A549 (cell line): Measurements from ENCODE around the gene PSMD1. TPM values are rescaled to one million over a fixed set of nuclear protein-coding genes. Genes with fewer than 3 reads are reported as not detected.

ENCODE experiments used
- ATAC-seq, 2 experiments: fragments of 200-7000 bp in 1 of 2; fragments of >200 bp in 1 of 2; cut with Nextera tagmentation in 1 of 2; cut with Tn5 transposase in 1 of 2; 3 replicates each; pipeline versions ENCODE4 v1.8.0 to v1.9.1; 2018 to 2020; ENCODE audit warnings: mild to moderate bottlenecking in 1 of 2, moderate library complexity in 1 of 2
- CTCF ChIA-PET: fragments of 300-600 bp; sonication (Branson Sonifier 250); formaldehyde crosslinking; extraction: SDS; loops from one replicate; lab custom pipeline; 2021; ENCODE audit warnings: antibody characterized with exemption, inconsistent platforms; lab: Yijun Ruan, JAX
- POLR2A ChIA-PET: fragments of 350-600 bp; formaldehyde crosslinking; extraction: SDS; loops from one replicate; lab custom pipeline; 2021; ENCODE audit warnings: antibody characterized with exemption, inconsistent platforms; lab: Yijun Ruan, JAX
- DNase-seq, 2 experiments: peaks; one replicate each; pipeline versions ENCODE4 v3.0.0 to v3.0.0-alpha.2; 2011 to 2016; ENCODE audit warnings: low read depth in 1 of 2, low spot score in 1 of 2
- FAIRE-seq: peaks from 2 replicates; lab custom pipeline; 2011; peaks lifted over from hg19 to GRCh38; lab: Jason Lieb, UNC
- H3K27ac ChIP-seq, 2 experiments: fragments of >200 bp; sonication (Bioruptor Twin); formaldehyde crosslinking; 3 replicates each; pipeline ENCODE4 v1.5.1; 2016 to 2017
- H3K4me1 ChIP-seq: fragments of >200 bp; sonication (Bioruptor Twin); formaldehyde crosslinking; 3 replicates; pipeline ENCODE4 v1.6.1; 2016
- H3K4me2 ChIP-seq: fragments of >200 bp; sonication (Bioruptor Twin); formaldehyde crosslinking; 3 replicates; pipeline ENCODE4 v1.6.1; 2016
- H3K4me3 ChIP-seq: fragments of >200 bp; sonication (Bioruptor Twin); formaldehyde crosslinking; 3 replicates; pipeline ENCODE4 v1.5.1; 2016
- H3K9me3 ChIP-seq: fragments of >200 bp; sonication (Bioruptor Twin); formaldehyde crosslinking; 3 replicates; pipeline ENCODE4 v1.6.1; 2016
- BHLHE40 ChIP-seq: IDR thresholded peaks from 2 replicates; pipeline ENCODE4 v1.6.1; 2012; ENCODE audit warnings: low read depth, low read length, inconsistent platforms
- CBX8 ChIP-seq: fragments of 200-600 bp; sonication (generic); IDR thresholded peaks from 2 replicates; pipeline ENCODE4 v1.6.1; 2016
- CHD2 ChIP-seq: fragments of 150-350 bp; IDR thresholded peaks from 2 replicates; pipeline ENCODE4 v1.6.1; 2014; ENCODE audit warnings: low read length; ENCODE audit not compliant: partially characterized antibody
- CHD4 ChIP-seq: fragments of 200-600 bp; sonication (generic); IDR thresholded peaks from 2 replicates; pipeline ENCODE4 v1.6.1; 2016; ENCODE audit warnings: antibody characterized with exemption, mild to moderate bottlenecking, borderline replicate concordance
- EHF ChIP-seq: fragments of 250-450 bp; sonication (Bioruptor Pico); IDR thresholded peaks from 2 replicates; pipeline ENCODE4 v1.5.0; 2020; ENCODE audit warnings: mild to moderate bottlenecking
- EP300 ChIP-seq, 2 experiments: fragments of >200 bp; sonication (Bioruptor Twin); formaldehyde crosslinking; IDR thresholded peaks; 2 replicates in 1 of 2; 3 replicates in 1 of 2; pipeline ENCODE4 v1.6.1; 2016 to 2017
- FOSB ChIP-seq: fragments of 250-450 bp; sonication (Bioruptor Pico); IDR thresholded peaks from 2 replicates; pipeline ENCODE4 v1.5.0; 2020; ENCODE audit warnings: mild to moderate bottlenecking, moderate library complexity
- FOSL2 ChIP-seq, 2 experiments: fragments of 450-650 bp in 1 of 2; fragments of >200 bp in 1 of 2; sonication (Bioruptor Twin) in 1 of 2; formaldehyde crosslinking; IDR thresholded peaks; 2 replicates each; pipeline versions ENCODE4 v1.5.0 to v1.6.1; 2016 to 2020; ENCODE audit warnings: mild to moderate bottlenecking in 1 of 2, moderate library complexity in 1 of 2
- GATA3 ChIP-seq: IDR thresholded peaks from 2 replicates; pipeline ENCODE4 v1.6.1; 2012; ENCODE audit warnings: borderline replicate concordance
- HDAC2 ChIP-seq: fragments of 200-600 bp; sonication (generic); IDR thresholded peaks from 2 replicates; pipeline ENCODE4 v1.6.1; 2016
- HOXA7 ChIP-seq: fragments of 250-450 bp; sonication (Bioruptor Pico); IDR thresholded peaks from 2 replicates; pipeline ENCODE4 v1.5.0; 2020; ENCODE audit warnings: mild to moderate bottlenecking, moderate library complexity
- JUN ChIP-seq, 2 experiments: fragments of >200 bp; sonication (Bioruptor Twin); formaldehyde crosslinking; IDR thresholded peaks; 2 replicates in 1 of 2; 3 replicates in 1 of 2; pipeline ENCODE4 v1.6.1; 2016 to 2017
- KDM1A ChIP-seq: fragments of 200-600 bp; sonication (generic); IDR thresholded peaks from 2 replicates; pipeline ENCODE4 v1.6.1; 2016; ENCODE audit warnings: low read depth, mild to moderate bottlenecking
- MAFK ChIP-seq: fragments of 450-650 bp; IDR thresholded peaks from 2 replicates; pipeline ENCODE4 v1.6.1; 2014; ENCODE audit not compliant: partially characterized antibody
- MAX ChIP-seq: IDR thresholded peaks from 2 replicates; pipeline ENCODE4 v1.6.1; 2012
- MYC ChIP-seq: IDR thresholded peaks from 2 replicates; pipeline ENCODE4 v1.6.1; 2012; ENCODE audit warnings: mild to moderate bottlenecking, inconsistent platforms, low read length, improper control_type of control experiment, borderline replicate concordance
- NR3C1 ChIP-seq: fragments of >200 bp; sonication (Bioruptor Twin); formaldehyde crosslinking; IDR thresholded peaks from 3 replicates; pipeline ENCODE4 v1.6.1; 2017
- PBX3 ChIP-seq: IDR thresholded peaks from 2 replicates; pipeline ENCODE4 v1.6.1; 2012
- PHF8 ChIP-seq: fragments of 200-600 bp; sonication (generic); IDR thresholded peaks from 2 replicates; pipeline ENCODE4 v1.6.1; 2016; ENCODE audit warnings: low read depth, mild to moderate bottlenecking, antibody characterized with exemption, moderate library complexity, borderline replicate concordance
- RAD21 ChIP-seq, 2 experiments: fragments of >200 bp in 1 of 2; sonication (Bioruptor Twin) in 1 of 2; formaldehyde crosslinking in 1 of 2; IDR thresholded peaks in 1 of 2; conservative IDR thresholded peaks in 1 of 2; 2 replicates in 1 of 2; 3 replicates in 1 of 2; pipeline ENCODE4 v1.6.1; 2012 to 2018; ENCODE audit warnings: inconsistent platforms in 1 of 2
- RARB ChIP-seq: fragments of 250-450 bp; sonication (Bioruptor Pico); IDR thresholded peaks from 2 replicates; pipeline ENCODE4 v1.8.0; 2021; ENCODE audit warnings: mild to moderate bottlenecking, moderate library complexity
- RCOR1 ChIP-seq: fragments of 150-350 bp; IDR thresholded peaks from 2 replicates; pipeline ENCODE4 v1.6.1; 2014; ENCODE audit warnings: antibody characterized with exemption, low read length, low read depth
- RFX5 ChIP-seq: fragments of 450-650 bp; IDR thresholded peaks from 2 replicates; pipeline ENCODE4 v1.7.1; 2014; ENCODE audit warnings: antibody characterized with exemption, mild to moderate bottlenecking, moderate library complexity
- RNF2 ChIP-seq: fragments of 200-600 bp; sonication (generic); IDR thresholded peaks from 2 replicates; pipeline ENCODE4 v1.6.1; 2016; ENCODE audit warnings: low read depth, mild to moderate bottlenecking, antibody characterized with exemption, moderate library complexity, borderline replicate concordance
- SREBF2 ChIP-seq: fragments of 450-650 bp; IDR thresholded peaks from 2 replicates; pipeline ENCODE4 v1.6.1; 2014; ENCODE audit warnings: mild to moderate bottlenecking, moderate library complexity
- TFCP2L1 ChIP-seq: fragments of 250-450 bp; sonication (Bioruptor Pico); IDR thresholded peaks from 2 replicates; pipeline ENCODE4 v1.5.0; 2021; ENCODE audit warnings: mild to moderate bottlenecking
- TP53 ChIP-seq: fragments of 250-450 bp; sonication (Bioruptor Pico); IDR thresholded peaks from 2 replicates; pipeline ENCODE4 v1.5.0; 2021; ENCODE audit warnings: mild to moderate bottlenecking, moderate library complexity
- ZC3H11A ChIP-seq: fragments of 450-650 bp; IDR thresholded peaks from 2 replicates; pipeline ENCODE4 v1.6.1; 2014; ENCODE audit warnings: antibody characterized with exemption, mild to moderate bottlenecking
- WGBS: methylation state at CpG from one replicate; pipeline ENCODE4 v1.1.6; 2017; ENCODE audit errors: missing lambda C conversion rate; 5-methylcytosine and 5-hydroxymethylcytosine counted together
- polyA plus RNA-seq, 4 experiments: library from polyadenylated mRNA; depleted of rRNA in 3 of 4; stranded (reverse); fragments of >200 nt; fragmentation: RNase III in 1 of 4; extraction: RNeasy Plus Mini Kit Qiagen cat#74134 plus additional on column Dnase treatment in 1 of 4; gene quantifications; 2 replicates in 3 of 4; 3 replicates in 1 of 4; pipeline ENCODE4 v1.2.3, GENCODE V29; 2011 to 2017
- TF ChIP-seq, protein P1 (sequence below): IDR thresholded peaks from 2 replicates; pipeline ENCODE4 v1.6.1; 2012; ENCODE audit warnings: low read depth, borderline replicate concordance
- TF ChIP-seq, protein P2 (sequence below): fragments of >200 bp; sonication (Bioruptor Twin); formaldehyde crosslinking; IDR thresholded peaks from 2 replicates; pipeline ENCODE4 v1.6.1; 2016
- TF ChIP-seq, protein P3 (sequence below): fragments of 200-600 bp; sonication (generic); IDR thresholded peaks from 2 replicates; pipeline ENCODE4 v1.6.1; 2016; ENCODE audit warnings: antibody characterized with exemption, mild to moderate bottlenecking, moderate library complexity

The PSMD1 gene
- polyA plus RNA-seq, 2 of the 4 experiments (the other 2 are of a cell fraction): 122 to 248 TPM

- no peak for FAIRE-seq
- no peak for DNase-seq
- Histone ChIP-seq H3K27ac (no peak overlapping the region), H3K4me3 (no peak overlapping the region), H3K4me1 (peaks cover 27% of the 10 kb centered on the region), H3K9me3 (no peaks in the 10 kb centered on the region), H3K4me2 (no peak overlapping the region)
- POLR2A ChIA-PET: no interaction called here
- 81% methylated on average over 3 of the region's 3 CpGs for WGBS
- CTCF ChIA-PET: interaction anchor here (1.3 kb wide), 1 partner anchor 10 kb away, joined by 7 read pairs; no protein-coding TSS in a partner anchor
- no peak for TF ChIP-seq CBX8
- no peak for TF ChIP-seq PHF8
- TF ChIP-seq, protein P1, sequence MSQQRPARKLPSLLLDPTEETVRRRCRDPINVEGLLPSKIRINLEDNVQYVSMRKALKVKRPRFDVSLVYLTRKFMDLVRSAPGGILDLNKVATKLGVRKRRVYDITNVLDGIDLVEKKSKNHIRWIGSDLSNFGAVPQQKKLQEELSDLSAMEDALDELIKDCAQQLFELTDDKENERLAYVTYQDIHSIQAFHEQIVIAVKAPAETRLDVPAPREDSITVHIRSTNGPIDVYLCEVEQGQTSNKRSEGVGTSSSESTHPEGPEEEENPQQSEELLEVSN: no peak
- TF ChIP-seq RNF2: no peak
- no peak for TF ChIP-seq PBX3
- no peak for TF ChIP-seq MAX
- TF ChIP-seq FOSB: no peak
- TF ChIP-seq RFX5: no peak
- no peak for TF ChIP-seq CHD4
- TF ChIP-seq GATA3: no peak
- no peak for TF ChIP-seq TP53 (CRISPR knock-in tag)
- TF ChIP-seq KDM1A: no peak
- TF ChIP-seq MAFK: no peak
- TF ChIP-seq NR3C1: no peak
- TF ChIP-seq HOXA7: no peak
- TF ChIP-seq FOSL2 (IDR thresholded peaks at IDR 0.05): no peak
- TF ChIP-seq FOSL2 (CRISPR knock-in tag; IDR thresholded peaks at IDR 0.05): no peak
- no peak for TF ChIP-seq RAD21 (conservative IDR thresholded peaks at IDR 0.05 in 1 of 2, IDR thresholded peaks at IDR 0.05 in 1 of 2)
- TF ChIP-seq, protein P2, sequence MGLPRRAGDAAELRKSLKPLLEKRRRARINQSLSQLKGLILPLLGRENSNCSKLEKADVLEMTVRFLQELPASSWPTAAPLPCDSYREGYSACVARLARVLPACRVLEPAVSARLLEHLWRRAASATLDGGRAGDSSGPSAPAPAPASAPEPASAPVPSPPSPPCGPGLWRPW: no peak
- no peak for TF ChIP-seq BHLHE40
- no peak for ATAC-seq
Measured at GRCh38 chr2:231062776-231063175, 6.1 kb downstream of the PSMD1 start.

- Histone ChIP-seq H3K4me1 (peaks cover 27% of the 10 kb centered on the region), H3K4me2 (no peak overlapping the region), H3K27ac (no peak overlapping the region), H3K9me3 (no peaks in the 10 kb centered on the region), H3K4me3 (no peak overlapping the region)
- no peak for ATAC-seq
- no peak for TF ChIP-seq MYC
- TF ChIP-seq RNF2: no peak
- TF ChIP-seq, protein P1: no peak
- TF ChIP-seq SREBF2: no peak
- TF ChIP-seq EP300 (IDR thresholded peaks at IDR 0.05): no peak
- TF ChIP-seq RCOR1: no peak
- TF ChIP-seq TFCP2L1 (CRISPR knock-in tag): no peak
- TF ChIP-seq HDAC2: no peak
- TF ChIP-seq, protein P3, sequence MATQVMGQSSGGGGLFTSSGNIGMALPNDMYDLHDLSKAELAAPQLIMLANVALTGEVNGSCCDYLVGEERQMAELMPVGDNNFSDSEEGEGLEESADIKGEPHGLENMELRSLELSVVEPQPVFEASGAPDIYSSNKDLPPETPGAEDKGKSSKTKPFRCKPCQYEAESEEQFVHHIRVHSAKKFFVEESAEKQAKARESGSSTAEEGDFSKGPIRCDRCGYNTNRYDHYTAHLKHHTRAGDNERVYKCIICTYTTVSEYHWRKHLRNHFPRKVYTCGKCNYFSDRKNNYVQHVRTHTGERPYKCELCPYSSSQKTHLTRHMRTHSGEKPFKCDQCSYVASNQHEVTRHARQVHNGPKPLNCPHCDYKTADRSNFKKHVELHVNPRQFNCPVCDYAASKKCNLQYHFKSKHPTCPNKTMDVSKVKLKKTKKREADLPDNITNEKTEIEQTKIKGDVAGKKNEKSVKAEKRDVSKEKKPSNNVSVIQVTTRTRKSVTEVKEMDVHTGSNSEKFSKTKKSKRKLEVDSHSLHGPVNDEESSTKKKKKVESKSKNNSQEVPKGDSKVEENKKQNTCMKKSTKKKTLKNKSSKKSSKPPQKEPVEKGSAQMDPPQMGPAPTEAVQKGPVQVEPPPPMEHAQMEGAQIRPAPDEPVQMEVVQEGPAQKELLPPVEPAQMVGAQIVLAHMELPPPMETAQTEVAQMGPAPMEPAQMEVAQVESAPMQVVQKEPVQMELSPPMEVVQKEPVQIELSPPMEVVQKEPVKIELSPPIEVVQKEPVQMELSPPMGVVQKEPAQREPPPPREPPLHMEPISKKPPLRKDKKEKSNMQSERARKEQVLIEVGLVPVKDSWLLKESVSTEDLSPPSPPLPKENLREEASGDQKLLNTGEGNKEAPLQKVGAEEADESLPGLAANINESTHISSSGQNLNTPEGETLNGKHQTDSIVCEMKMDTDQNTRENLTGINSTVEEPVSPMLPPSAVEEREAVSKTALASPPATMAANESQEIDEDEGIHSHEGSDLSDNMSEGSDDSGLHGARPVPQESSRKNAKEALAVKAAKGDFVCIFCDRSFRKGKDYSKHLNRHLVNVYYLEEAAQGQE: no peak
- TF ChIP-seq ZC3H11A: no peak
- no peak for TF ChIP-seq MAX
- TF ChIP-seq RARB (CRISPR knock-in tag): no peak
- TF ChIP-seq CHD2: no peak
- no peak for TF ChIP-seq EHF (CRISPR knock-in tag)
- TF ChIP-seq JUN (IDR thresholded peaks at IDR 0.05): no peak
- no peak for TF ChIP-seq BHLHE40
- WGBS: 94% methylated on average over 1 of the region's 1 CpG
- FAIRE-seq: no peak
- POLR2A ChIA-PET: no interaction called here
- no peak for DNase-seq
- CTCF ChIA-PET: interaction anchor here (0.9 to 1.3 kb wide), 2 partner anchors 10 to 18 kb away, joined by 3 to 7 read pairs; no protein-coding TSS in a partner anchor
Measured at GRCh38 chr2:231063347-231063746, 6.7 kb downstream of the PSMD1 start.
